RCC 7860 (cell line): ENCODE data around the gene MIF4GD.
"Not testable (repeated sequence)": the region's sequence is repeated elsewhere in the genome, so short reads cannot be mapped to it uniquely, and the experiment has no call there.

Experiments
- DNase-seq: peaks from one replicate; pipeline ENCODE4 v3.0.0-alpha.2; 2015; ENCODE audit warnings: low spot score
- FAIRE-seq: peaks from 2 replicates; lab custom pipeline; 2012; peaks lifted over from hg19 to GRCh38; lab: Jason Lieb, UNC

The MIF4GD gene, protein sequence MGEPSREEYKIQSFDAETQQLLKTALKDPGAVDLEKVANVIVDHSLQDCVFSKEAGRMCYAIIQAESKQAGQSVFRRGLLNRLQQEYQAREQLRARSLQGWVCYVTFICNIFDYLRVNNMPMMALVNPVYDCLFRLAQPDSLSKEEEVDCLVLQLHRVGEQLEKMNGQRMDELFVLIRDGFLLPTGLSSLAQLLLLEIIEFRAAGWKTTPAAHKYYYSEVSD

GRCh38 chr17:75270966-75271232 lies at the start of gene MIF4GD:
Gene MIF4GD, minus strand, starts transcription at chr17:75271231. Its CDS starts 1,036 bp downstream, at chr17:75270195.
- FAIRE-seq (no peak), DNase-seq (no peak)

DNA sequence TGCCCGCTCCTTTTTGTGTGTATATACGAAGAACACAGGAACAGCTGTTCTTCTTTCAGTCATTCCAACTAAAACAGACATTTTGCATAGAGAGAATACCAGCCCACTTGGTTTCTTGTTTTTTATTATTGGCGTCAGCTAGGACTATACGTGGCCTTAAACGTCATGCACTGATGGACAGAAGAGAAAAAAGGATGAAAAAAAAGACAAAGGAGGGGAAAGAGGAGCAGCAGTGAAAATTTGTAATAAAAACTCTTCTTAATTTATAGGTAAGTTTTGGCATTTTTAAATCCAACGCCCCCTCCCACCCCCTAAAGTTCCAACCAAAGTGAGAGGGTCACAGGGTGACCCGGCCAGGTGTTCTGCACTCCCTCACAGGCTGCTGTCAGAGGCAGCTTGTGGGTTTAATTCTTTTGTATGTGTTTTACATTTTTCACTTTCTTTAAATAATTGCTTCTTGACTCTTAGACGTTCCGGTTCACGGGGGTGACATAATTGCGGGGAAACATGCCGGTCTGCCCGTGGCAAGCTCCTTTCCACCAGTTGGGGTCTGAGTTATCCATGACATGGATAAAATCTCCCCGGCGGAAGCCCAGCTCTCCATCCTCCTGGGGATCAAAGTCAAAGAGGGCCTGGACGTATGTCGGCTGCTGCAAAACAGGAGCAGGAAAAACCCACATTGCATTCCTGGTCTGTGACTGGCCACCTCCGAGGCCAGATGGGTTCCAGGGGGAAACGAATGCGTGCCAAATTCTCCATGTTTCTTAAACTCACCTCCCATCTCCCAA lies 49.1 kb upstream of the MIF4GD start:
- FAIRE-seq (no peak), DNase-seq (no peak)

DNA sequence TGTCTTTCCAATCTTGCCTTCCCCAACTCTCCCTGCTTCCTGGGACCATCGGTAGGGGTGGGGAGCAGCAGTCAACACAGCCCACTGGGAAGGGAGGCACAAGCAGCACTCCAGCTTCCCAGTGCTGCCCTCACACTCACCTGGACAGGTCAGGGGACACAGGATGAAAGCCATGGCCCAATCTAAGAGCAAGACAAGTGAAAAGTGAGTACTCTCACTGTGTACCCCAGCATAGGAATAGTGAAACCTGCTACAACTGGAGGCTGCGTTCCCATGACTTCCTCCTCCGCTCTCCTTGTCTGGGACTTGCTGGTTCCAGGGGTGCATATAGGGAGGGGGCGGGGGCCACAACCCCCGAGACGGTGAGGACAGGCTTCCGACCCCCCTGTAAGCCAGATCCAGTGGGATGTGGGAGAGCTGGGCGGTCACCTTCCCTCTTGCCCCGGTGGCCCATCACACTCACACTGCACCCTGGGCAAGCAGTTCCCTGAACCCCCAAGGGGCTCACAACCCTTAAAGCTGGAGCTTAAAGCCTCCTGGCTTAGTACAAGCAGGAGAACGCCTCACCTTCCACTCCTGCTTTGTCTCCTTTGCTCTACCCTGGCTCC lies 47.7 kb upstream of the MIF4GD start:
- DNase-seq (no peak), FAIRE-seq (no peak)

DNA sequence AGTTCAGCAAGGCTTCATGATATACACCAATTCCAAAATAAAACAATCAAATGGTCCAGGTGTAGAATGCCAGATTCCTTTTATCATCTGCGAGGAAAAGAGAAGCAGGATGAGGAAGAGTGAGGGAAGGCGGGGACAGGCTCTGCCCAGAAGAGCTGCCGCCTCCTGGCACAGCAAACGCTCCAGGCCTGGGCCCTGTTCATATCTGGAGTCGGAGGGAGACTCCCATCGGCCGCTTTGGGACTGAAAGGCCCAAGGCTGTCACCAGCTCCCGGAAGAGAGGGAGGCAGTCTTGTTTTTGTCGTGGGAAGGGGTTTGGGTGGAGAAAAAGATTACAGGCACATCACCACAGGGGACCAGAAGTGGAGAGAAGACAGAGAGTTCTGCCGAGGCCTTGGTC lies 47.2 kb upstream of the MIF4GD start:
- DNase-seq = no peak
- no peak for FAIRE-seq

GRCh38 chr17:75317671-75318070 lies 46.6 kb upstream of the MIF4GD start:
- FAIRE-seq (no peak), DNase-seq (no peak)

DNA sequence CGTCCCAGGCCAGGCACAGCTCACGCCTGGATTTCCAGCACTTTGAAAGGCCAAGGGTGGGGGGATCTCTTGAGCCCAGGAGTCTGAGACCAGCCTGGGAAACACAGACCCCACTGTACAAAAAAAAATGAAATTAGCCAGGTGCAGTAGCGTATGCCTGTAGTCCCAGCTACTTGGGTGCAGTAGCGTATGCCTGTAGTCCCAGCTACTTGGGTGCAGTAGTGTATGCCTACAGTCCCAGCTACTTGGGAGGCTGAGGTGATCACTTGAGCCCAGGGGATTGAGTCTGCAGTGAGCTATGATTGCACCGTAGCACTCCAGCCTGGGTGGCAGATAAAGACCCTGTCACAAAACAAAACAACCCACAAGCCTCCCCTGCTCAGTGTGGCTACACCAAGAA lies 45.2 kb upstream of the MIF4GD start:
- FAIRE-seq = no peak
- no peak for DNase-seq

DNA sequence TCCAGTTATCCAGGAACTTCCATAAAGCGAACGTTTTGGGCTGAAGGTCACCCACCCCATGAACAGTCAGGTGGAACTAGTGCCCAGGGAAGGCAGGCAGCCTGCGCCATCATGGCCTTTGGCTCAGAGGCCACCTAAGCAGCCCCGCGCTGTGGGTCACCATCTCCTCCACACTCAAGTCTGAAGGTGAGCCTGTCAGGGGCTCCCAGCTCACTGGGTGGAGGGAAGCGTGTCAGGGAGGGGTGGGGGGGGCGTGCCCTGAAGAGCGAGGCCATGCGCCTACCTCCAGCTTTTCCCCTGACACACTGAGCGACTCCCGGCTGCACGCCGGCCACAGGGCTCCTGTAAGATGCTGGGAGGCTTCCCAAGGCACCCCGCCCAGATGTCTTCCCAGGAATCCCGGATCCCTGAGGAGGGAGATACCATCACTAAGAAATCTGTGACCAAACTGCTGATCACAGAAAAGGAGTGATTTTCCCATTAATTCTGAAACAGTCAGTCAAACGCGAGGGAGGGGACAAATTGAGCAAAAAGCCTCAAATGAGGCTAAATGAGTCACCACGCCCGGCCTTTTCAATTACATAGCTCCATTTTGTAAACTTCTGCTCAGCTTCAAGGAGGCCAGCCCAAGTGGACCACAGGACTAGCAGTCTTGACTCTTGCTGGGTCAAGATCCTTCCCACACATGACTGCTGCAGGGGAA lies 44.7 kb upstream of the MIF4GD start:
- DNase-seq (no peak), FAIRE-seq (no peak)

- DNase-seq (no peak), FAIRE-seq (no peak)
Observed at GRCh38 chr17:75313941-75314551, 43.0 kb upstream of the MIF4GD start.

DNA sequence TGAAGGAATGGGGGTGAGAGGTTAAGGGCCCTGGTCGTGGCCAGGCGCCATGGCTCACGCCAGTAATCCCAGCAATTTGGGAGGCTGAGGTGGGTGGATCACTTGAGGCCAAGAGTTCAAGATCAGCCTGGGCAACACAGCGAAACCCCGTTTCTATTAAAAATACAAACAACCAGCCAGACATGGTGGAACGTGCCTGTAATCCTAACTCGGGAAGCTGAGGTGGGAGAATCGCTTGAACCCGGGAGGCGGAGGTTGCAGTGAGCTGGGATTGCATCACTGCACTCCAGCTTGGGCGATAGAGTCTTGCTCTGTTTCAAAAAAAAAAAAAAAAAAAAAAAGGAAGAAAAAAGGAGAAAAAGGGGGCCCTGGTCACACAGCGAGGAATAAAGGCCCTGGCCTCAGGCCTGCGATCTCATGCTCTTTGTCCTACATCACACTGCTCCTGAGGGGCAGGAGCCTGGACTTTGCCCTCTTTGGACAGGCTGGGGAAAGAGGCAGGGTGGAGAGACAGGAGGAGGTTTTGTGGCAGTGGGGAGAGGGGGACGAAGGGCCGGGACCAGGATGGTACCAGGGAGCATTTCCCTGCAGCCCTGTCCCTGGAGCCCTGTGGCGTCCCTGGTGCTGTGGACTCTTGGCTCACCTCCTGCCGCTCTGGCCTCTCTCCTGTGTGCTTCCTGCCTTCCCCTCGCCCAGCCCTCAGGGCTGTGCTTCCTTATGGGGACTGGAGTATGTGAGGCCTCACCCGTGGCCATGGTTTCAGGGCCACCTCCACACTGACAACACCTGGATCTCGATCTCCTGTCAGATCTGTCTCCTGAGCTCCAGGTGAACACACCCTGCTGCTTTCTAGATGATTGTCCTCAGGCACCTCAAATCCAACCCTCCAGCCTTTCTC lies 38.0 kb upstream of the MIF4GD start:
- no peak for DNase-seq
- no peak for FAIRE-seq

DNA sequence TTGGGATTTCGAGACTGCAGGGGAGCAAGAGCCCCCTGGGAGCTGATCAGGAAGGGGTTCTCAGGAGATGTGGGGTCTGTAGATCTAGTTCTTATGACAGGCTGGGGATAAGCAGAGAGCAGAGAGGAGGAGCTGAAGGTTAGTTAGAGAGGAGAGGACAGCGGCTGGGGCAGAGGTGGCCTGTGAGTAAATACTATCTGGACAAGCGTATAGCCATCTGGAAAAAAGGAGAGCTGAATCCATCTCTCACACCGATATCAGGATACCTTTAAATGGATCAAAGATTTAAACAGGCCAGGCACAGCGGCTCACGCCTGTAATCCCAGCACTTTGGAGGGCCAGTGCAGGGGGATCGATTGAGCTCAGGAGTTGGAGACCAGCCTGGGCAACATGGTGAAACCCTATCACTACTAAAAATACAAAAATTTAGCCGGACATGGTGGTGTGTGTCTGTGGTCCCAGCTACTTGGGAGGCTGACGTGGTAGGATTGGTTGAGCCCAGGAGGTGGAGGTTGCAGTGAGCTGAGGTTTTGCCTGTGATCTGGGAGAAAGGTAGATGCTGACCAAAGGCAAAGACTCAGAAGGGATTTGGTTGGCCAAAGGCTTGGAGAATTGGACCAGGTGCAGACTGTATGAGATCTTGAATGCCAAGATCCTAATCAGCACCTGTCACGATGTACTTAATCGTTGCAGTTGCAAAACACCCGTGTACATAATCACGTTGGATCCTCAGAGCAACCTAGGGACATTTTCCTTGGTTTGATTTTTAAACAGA lies 37.1 kb upstream of the MIF4GD start:
- FAIRE-seq (no peak), DNase-seq (no peak)

- FAIRE-seq (no peak), DNase-seq (no peak)
Observed at GRCh38 chr17:75301502-75302206, 30.6 kb upstream of the MIF4GD start.

DNA sequence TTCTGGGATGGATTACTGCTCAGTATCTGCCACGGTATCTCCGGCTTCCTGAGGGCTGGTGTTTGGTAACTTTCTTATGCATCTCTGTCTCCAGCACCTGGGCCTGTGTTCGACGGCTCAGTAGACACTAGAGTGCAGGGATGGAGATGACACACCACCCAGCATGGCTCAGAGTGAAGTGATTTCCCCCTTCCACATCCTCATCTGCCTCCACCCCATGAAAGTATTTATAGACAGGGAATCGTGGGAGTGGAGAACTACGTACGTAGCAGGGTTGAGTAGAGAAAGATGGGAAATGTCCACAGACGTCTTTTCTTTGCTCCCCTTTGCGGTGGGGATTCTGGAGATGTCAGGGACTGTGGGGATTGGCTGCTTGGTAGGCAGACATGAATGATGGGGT lies 30.0 kb upstream of the MIF4GD start:
- DNase-seq (no peak), FAIRE-seq (no peak)

DNA sequence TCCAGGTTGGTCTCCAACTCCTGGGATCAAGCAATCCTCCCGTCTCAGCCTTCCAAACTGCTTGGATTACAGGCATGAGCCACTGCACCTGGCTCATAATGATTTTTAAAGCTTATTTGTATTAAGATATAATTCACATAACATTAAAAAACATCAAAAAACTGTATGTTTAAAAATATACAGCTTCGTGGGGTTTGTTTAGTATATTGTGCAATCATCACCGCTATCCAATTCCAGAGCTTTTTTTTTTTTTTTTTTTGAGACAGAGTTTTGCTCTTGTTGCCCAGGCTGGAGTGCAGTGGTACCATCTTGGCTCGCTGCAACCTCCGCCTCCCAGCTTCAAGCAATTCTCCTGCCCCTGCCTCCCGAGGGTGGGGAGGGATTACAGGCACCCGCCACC lies 29.2 kb upstream of the MIF4GD start:
- no peak for FAIRE-seq

DNA sequence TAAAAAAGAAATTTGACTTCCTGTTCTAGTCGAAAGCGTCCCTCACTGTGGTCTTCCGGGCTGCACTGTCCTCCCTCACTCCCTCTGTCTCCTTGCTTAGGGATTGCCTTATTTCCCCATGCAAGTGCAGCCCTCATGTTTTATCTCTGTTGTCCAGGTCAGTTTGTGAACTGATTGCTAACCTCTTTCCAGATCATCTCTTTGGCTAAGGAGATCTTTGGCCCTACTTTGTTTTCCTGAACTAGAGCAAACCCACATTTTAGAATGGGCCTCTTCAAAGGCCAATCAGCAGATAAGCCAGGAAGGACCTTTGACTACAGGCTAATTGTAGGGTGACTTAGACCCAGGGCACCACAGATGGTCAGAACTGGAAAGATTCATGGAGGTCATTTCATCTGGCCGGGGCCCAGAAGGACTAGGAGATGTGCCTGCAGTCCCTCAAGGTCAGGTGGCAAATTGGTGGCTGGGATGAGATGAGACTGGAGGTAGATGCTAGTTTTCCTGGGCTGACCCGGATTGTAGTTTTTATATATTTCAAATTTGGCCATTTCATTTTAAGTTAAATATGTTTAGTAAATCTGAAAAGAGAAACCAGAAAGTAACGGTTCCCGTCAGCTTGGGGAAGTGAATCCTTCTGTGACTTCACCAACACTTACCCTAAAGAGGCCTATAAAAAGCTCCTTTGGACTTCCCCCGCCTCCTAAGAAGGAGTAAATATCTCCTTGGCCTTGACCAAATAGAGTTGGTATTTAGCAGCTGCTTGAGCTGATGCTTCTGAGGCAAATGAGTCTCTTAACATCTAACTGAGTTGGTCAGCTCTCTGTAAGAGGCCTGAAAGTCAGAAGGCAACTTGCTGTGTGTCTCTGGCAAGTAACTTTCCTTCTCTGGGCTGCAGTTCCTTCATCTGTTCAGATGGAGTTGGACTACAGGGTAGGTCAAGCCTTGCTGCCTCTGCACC lies 24.4 kb upstream of the MIF4GD start:
- no peak for FAIRE-seq
- no peak for DNase-seq

More for the DNA sequence above, 29.2 kb upstream of the MIF4GD start:
- no peak for DNase-seq

DNA sequence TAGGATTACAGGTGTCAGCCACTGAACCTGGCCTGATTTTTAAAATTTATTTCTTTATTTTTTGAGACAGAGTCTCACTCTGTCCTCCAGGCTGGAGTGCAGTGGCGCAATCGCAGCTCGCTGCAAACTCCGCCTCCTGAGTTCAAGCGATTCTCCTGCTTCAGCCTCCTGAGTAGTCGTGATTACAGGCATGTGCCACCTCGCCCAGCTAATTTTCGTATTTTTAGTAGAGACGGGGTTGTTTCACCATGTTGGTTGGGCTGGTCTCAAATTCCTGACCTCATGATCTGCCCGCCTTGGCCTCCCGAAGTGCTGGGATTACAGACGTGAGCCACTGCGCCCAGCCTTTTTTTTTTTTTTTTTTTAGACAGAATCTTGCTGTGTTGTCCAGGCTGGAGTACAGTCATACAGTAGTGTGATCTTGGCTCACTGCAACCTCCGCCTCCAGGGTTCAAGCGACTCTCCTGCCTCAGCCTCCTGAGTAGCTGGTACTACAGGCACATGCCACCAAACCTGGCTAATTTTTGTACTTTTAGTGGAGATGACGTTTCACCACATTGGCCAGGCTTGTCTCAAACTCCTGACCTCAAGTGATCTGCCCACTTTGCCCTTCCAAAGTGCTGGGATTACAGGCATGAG lies 21.9 kb upstream of the MIF4GD start:
- not testable (repeated sequence) for FAIRE-seq

DNA sequence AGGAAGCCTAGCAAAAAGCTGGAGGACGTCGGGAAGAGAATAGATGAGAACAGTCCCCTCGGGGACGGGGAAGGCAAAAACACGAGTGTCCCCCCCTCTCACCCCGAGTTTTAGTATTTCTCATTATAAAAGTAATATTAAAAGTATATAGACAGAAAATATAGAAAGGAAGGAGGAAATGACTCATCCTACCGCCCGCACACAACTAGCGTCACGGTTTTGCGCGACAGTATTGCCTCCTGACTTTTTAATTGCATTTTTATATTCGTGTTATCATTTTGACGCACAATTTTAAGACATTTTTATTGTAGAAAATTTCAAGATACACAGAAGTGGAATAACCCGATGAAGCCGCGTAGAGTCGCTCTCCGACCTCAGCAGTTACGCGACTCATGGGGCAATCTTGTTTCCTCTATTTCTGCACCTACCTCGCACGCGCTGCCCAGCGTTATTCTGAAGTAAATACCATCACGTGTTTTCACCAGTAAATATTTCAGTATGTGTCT lies 18.9 kb upstream of the MIF4GD start:
- DNase-seq (no peak), FAIRE-seq (no peak)

More for the DNA sequence above, 21.9 kb upstream of the MIF4GD start:
- not testable (repeated sequence) for DNase-seq
